GM19438 (cell line): ENCODE results near the gene FMN1.

Experiments
- ATAC-seq: cut with Tn5 transposase; IDR thresholded peaks from one replicate; pipeline ENCODE4 v1.9.1; 2021; ENCODE audit warnings: low read depth; ENCODE audit not compliant: unreplicated experiment

Gene FMN1

GRCh38 chr15:33155691-33156420 is 38.7 kb downstream of the FMN1 start:
- no peak for ATAC-seq

GRCh38 chr15:33154351-33155166 is 40.0 kb downstream of the FMN1 start:
- no peak for ATAC-seq

- no peak for ATAC-seq
Observed at GRCh38 chr15:33153548-33153947, 41.0 kb downstream of the FMN1 start.

- no peak for ATAC-seq
Observed at GRCh38 chr15:33152502-33153109, 41.9 kb downstream of the FMN1 start.

GRCh38 chr15:33150971-33151370 is 43.5 kb downstream of the FMN1 start:
- ATAC-seq = no peak

GRCh38 chr15:33150431-33150941 is 44.0 kb downstream of the FMN1 start:
- no peak for ATAC-seq

GRCh38 chr15:33149919-33150318 is 44.6 kb downstream of the FMN1 start:
- ATAC-seq = no peak

GRCh38 chr15:33148129-33148751 is 46.3 kb downstream of the FMN1 start:
- no peak for ATAC-seq

GRCh38 chr15:33146051-33146450 is 48.5 kb downstream of the FMN1 start:
- ATAC-seq = no peak

- no peak for ATAC-seq
Observed at GRCh38 chr15:33145447-33145846, 49.1 kb downstream of the FMN1 start.

GRCh38 chr15:33142708-33143107 is 51.8 kb downstream of the FMN1 start:
- peak; percentile 86 for ATAC-seq

- ATAC-seq = no peak
Observed at GRCh38 chr15:33138000-33138399, 56.5 kb downstream of the FMN1 start.

- no peak for ATAC-seq
Observed at GRCh38 chr15:33137101-33137500, 57.4 kb downstream of the FMN1 start.

GRCh38 chr15:33136353-33136752 is 58.2 kb downstream of the FMN1 start:
- no peak for ATAC-seq

- ATAC-seq = no peak
Observed at GRCh38 chr15:33135355-33135781, 59.1 kb downstream of the FMN1 start.

GRCh38 chr15:33132722-33133345 is 61.7 kb downstream of the FMN1 start:
- ATAC-seq = no peak

- ATAC-seq = no peak
Observed at GRCh38 chr15:33132233-33132580, 62.3 kb downstream of the FMN1 start.

- no peak for ATAC-seq
Observed at GRCh38 chr15:33131552-33132232, 62.8 kb downstream of the FMN1 start.

- ATAC-seq = no peak
Observed at GRCh38 chr15:33126559-33127290, 67.8 kb downstream of the FMN1 start.
